PC-3 (cell line): ENCODE results near the gene DOK3. TPM values are rescaled to one million over a fixed set of nuclear protein-coding genes. Genes with fewer than 3 reads are reported as not detected.

Experiments used
- ATAC-seq: fragments of 200-7000 bp; cut with Tn5 transposase; 2 replicates; pipeline ENCODE4 v1.9.1; 2020; ENCODE audit warnings: mild to moderate bottlenecking, moderate library complexity
- BruUV-seq: library from RNA; stranded (reverse); fragments of 400-500 nt; replicated peaks from 2 replicates; lab custom pipeline; 2021; lab: Mats Ljungman, UMichigan
- CTCF ChIA-PET: fragments of 300-600 bp; sonication (Branson Sonifier 250); formaldehyde crosslinking; loops from one replicate; lab custom pipeline; 2022; ENCODE audit warnings: antibody characterized with exemption; lab: Charles Lee
- POLR2A ChIA-PET: fragments of 300-600 bp; sonication (Branson Sonifier 250); formaldehyde crosslinking; loops from one replicate; lab custom pipeline; 2022; ENCODE audit warnings: antibody characterized with exemption; ENCODE audit not compliant: unreplicated experiment; lab: Charles Lee
- DNase-seq: peaks from one replicate; pipeline ENCODE4 v3.0.0-alpha.2; 2015
- H2AFZ ChIP-seq: fragments of 300-600 bp; sonication (generic); 2 replicates; pipeline ENCODE4 v1.6.0; 2016; ENCODE audit warnings: antibody characterized with exemption, low read length
- H3F3A ChIP-seq: fragments of 300-600 bp; sonication (generic); one replicate; pipeline ENCODE4 v1.6.0; 2017; ENCODE audit warnings: antibody characterized with exemption, low read length, control low read depth, mild to moderate bottlenecking; ENCODE audit not compliant: unreplicated experiment
- H3K27ac ChIP-seq: fragments of 300-600 bp; sonication (generic); 2 replicates; pipeline ENCODE4 v1.5.1; 2016; ENCODE audit warnings: mild to moderate bottlenecking, low read length
- H3K27me3 ChIP-seq: fragments of 300-600 bp; sonication (generic); 2 replicates; pipeline ENCODE4 v1.6.1; 2016; ENCODE audit warnings: low read length, mixed read lengths
- H3K36me3 ChIP-seq: fragments of 300-600 bp; sonication (generic); 2 replicates; pipeline ENCODE4 v1.6.1; 2016; ENCODE audit warnings: low read depth, mixed run types, low read length, mixed read lengths
- H3K4me1 ChIP-seq: fragments of 300-600 bp; sonication (generic); 2 replicates; pipeline ENCODE4 v1.5.1; 2016; ENCODE audit warnings: low read length; ENCODE audit not compliant: insufficient read depth
- H3K4me2 ChIP-seq: fragments of 300-600 bp; sonication (generic); 2 replicates; pipeline ENCODE4 v1.6.0; 2016; ENCODE audit warnings: low read length
- H3K4me3 ChIP-seq: fragments of 300-600 bp; sonication (generic); 2 replicates; pipeline ENCODE4 v1.5.1; 2016; ENCODE audit warnings: mild to moderate bottlenecking, low read length, mixed read lengths
- H3K79me2 ChIP-seq: fragments of 300-600 bp; sonication (generic); 2 replicates; pipeline ENCODE4 v1.6.1; 2017; ENCODE audit warnings: low read length, mixed read lengths
- H3K9ac ChIP-seq: fragments of 300-600 bp; sonication (generic); 2 replicates; pipeline ENCODE4 v1.6.0; 2016; ENCODE audit warnings: mild to moderate bottlenecking, low read length
- H3K9me2 ChIP-seq: fragments of 300-600 bp; sonication (generic); replicated peaks from 2 replicates; pipeline ENCODE4 v1.6.1; 2016; ENCODE audit warnings: mixed run types, low read length, mixed read lengths
- H3K9me3 ChIP-seq: fragments of 300-600 bp; sonication (generic); 2 replicates; pipeline ENCODE4 v1.6.1; 2016; ENCODE audit warnings: low read length, mixed read lengths
- H4K20me1 ChIP-seq: fragments of 300-600 bp; sonication (generic); 2 replicates; pipeline ENCODE4 v1.6.1; 2016; ENCODE audit warnings: low read length, mixed read lengths
- CTCF ChIP-seq: fragments of 300-600 bp; sonication (generic); conservative IDR thresholded peaks from 2 replicates; pipeline ENCODE4 v1.5.1; 2017; ENCODE audit warnings: antibody characterized with exemption, low read depth, mild to moderate bottlenecking, low read length
- EZH2 ChIP-seq: fragments of 300-600 bp; sonication (generic); IDR thresholded peaks from one replicate; pipeline ENCODE4 v1.6.1; 2017; ENCODE audit warnings: antibody characterized with exemption, mild to moderate bottlenecking, low read length; ENCODE audit not compliant: unreplicated experiment
- EZH2phosphoT487 ChIP-seq: fragments of 300-600 bp; sonication (generic); IDR thresholded peaks from 2 replicates; pipeline ENCODE4 v1.6.1; 2018; ENCODE audit warnings: mild to moderate bottlenecking, antibody characterized with exemption, low read length, borderline replicate concordance
- intact Hi-C: fragments of 100-400 bp; cut with micrococcal nuclease; formaldehyde crosslinking; loops from 2 replicates; pipeline ENCODE4 v1.9.0; 2023
- total RNA-seq: library from RNA; depleted of rRNA; stranded (reverse); fragments of >200 nt; gene quantifications from 2 replicates; pipeline ENCODE4 v1.2.3, GENCODE V29; 2014

The DOK3 gene
- total RNA-seq, 1 experiment from 2014 or later, result 6.2 TPM

DNA sequence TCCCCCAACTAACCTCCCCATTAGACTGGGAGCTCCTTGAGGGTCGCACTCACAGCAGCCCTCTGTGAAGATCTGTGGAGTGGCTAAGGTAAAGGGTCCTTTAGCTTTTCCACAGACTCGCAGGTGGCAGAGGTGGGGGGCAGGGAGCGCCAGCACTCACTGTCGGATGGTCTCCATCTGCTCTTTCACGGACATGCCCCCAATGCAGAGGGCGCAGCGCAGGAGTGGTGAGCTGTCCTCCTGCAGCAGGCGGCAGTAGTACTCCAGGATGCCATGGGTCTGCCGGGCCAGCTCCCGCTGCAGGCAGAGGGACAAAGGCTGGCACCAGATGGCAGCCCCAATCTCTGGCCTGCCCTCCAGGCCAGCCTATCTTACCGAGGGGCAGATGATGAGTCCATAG, 4.9 kb upstream of the DOK3 start:
- POLR2A ChIA-PET, result no interaction called here

GRCh38 chr5:177513500-177513899, 3.9 kb upstream of the DOK3 start:
- no peaks in the 10 kb centered on the region for H3K9me3 ChIP-seq
- DNase-seq (no peak), ATAC-seq (no peak)
- no peak overlapping the region for H3K4me3 ChIP-seq
- POLR2A ChIA-PET, result no interaction called here
- intact Hi-C loops, result no loop called here
- no peaks in the 10 kb centered on the region for H4K20me1 ChIP-seq
- TF ChIP-seq EZH2phosphoT487, result no peak
- no peak for TF ChIP-seq EZH2
- TF ChIP-seq CTCF, result no peak
- CTCF ChIA-PET, result no interaction called here
- H3K36me3 ChIP-seq, result peaks cover 29% of the 10 kb centered on the region
- peaks cover 29% of the 10 kb centered on the region for H3K79me2 ChIP-seq
- H3K9me2 ChIP-seq, result no peaks in the 10 kb centered on the region
- H3K4me2 ChIP-seq, result no peak overlapping the region
- no peaks in the 10 kb centered on the region for H3F3A ChIP-seq
- H3K4me1 ChIP-seq, result peaks cover 12% of the 10 kb centered on the region
- no peak overlapping the region for H2AFZ ChIP-seq
- no TSS peak for BruUV-seq
- H3K9ac ChIP-seq, result no peak overlapping the region
- no peaks in the 10 kb centered on the region for H3K27me3 ChIP-seq
- no peak overlapping the region for H3K27ac ChIP-seq

More for the DNA sequence above, 4.9 kb upstream of the DOK3 start:
- H3K9me2 ChIP-seq, result no peaks in the 10 kb centered on the region
- ATAC-seq (no peak), DNase-seq (no peak)
- intact Hi-C loops, result no loop called here
- BruUV-seq, result no TSS peak
- H4K20me1 ChIP-seq, result no peaks in the 10 kb centered on the region
- peaks cover 29% of the 10 kb centered on the region for H3K36me3 ChIP-seq
- TF ChIP-seq CTCF, result no peak
- TF ChIP-seq EZH2, result no peak
- TF ChIP-seq EZH2phosphoT487, result no peak
- H3K27me3 ChIP-seq, result no peaks in the 10 kb centered on the region
- no peaks in the 10 kb centered on the region for H3F3A ChIP-seq
- peaks cover 20% of the 10 kb centered on the region for H3K4me1 ChIP-seq
- H3K9ac ChIP-seq, result no peak overlapping the region
- CTCF ChIA-PET, result no interaction called here
- no peak overlapping the region for H3K4me3 ChIP-seq
- no peak overlapping the region for H2AFZ ChIP-seq
- no peaks in the 10 kb centered on the region for H3K9me3 ChIP-seq
- H3K27ac ChIP-seq, result no peak overlapping the region
- H3K79me2 ChIP-seq, result peaks cover 37% of the 10 kb centered on the region
- no peak overlapping the region for H3K4me2 ChIP-seq

DNA sequence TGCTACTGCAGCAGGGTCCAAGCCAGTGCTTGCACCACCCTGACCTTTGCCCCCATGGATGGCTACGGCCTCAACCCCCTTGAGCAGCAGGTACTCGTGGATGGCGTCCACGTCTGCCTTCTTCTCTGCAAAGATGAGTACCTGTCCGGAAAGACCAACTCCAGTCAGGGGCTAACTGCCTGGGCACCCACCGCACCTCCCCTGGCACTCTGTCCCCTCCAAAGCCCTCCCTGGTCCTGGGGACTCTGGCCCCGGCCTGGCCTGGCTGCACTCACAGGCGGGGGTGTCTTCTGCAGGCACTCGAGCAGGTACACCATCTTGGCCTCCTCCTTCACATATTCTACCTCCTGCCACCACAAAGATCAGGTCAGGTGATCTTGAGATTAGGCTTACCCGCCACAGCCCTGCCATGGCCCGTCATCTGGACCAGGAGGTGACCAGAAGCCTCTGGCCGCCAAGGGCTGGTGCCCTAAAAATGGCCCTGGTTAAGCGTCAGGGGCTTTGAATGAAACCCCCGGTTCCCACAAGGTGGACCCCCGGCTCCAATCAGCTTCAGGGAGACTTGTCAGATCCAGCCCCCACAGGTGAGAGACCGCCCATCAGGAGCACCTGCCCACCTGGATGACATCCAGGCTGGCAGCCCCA, 3.2 kb upstream of the DOK3 start:
- Histone ChIP-seq H3F3A (no peaks in the 10 kb centered on the region), H3K36me3 (peaks cover 29% of the 10 kb centered on the region), H2AFZ (no peak overlapping the region), H3K4me2 (no peak overlapping the region), H3K9me3 (no peaks in the 10 kb centered on the region), H3K9me2 (no peaks in the 10 kb centered on the region), H4K20me1 (no peaks in the 10 kb centered on the region), H3K27ac (no peak overlapping the region), H3K27me3 (no peaks in the 10 kb centered on the region), H3K9ac (no peak overlapping the region), H3K79me2 (peaks cover 29% of the 10 kb centered on the region), H3K4me1 (peaks cover 12% of the 10 kb centered on the region), H3K4me3 (no peak overlapping the region)
- DNase-seq (no peak), ATAC-seq (no peak)
- intact Hi-C loops, result no loop called here
- TF ChIP-seq CTCF (no peak), EZH2 (no peak), EZH2phosphoT487 (no peak)
- ChIA-PET POLR2A (no interaction called here), CTCF (no interaction called here)
- no TSS peak for BruUV-seq
